Testis (tissue), 3 donors: ENCODE data around the gene STEAP2. TPM values are rescaled to one million over a fixed set of nuclear protein-coding genes. Genes with fewer than 3 reads are reported as not detected.

ENCODE experiments used
- DNase-seq: peaks from one replicate; pipeline ENCODE4 v3.0.0-alpha.2; 2019
- H3K27ac ChIP-seq, 2 donors: fragments of 200-600 bp; sonication (generic); one replicate each; pipeline ENCODE4 v1.5.1; 2019
- H3K27me3 ChIP-seq: fragments of 200-600 bp; sonication (generic); one replicate; pipeline ENCODE4 v1.5.1; 2019
- H3K36me3 ChIP-seq: fragments of 200-600 bp; sonication (generic); one replicate; pipeline ENCODE4 v1.5.1; 2017; ENCODE audit warnings: low read depth; ENCODE audit errors: missing control alignments
- H3K4me1 ChIP-seq: fragments of 200-600 bp; sonication (generic); one replicate; pipeline ENCODE4 v1.5.1; 2019
- H3K4me3 ChIP-seq, 2 donors: fragments of 200-600 bp; sonication (generic); one replicate each; pipeline ENCODE4 v1.5.1; 2017 to 2019
- H3K9me3 ChIP-seq: fragments of 200-600 bp; sonication (generic); one replicate; pipeline ENCODE4 v1.5.1; 2017
- CTCF ChIP-seq, 3 experiments: fragments of 450-650 bp in 2 of 3; fragments of 200-600 bp in 1 of 3; sonication (generic) in 1 of 3; IDR thresholded peaks; one replicate each; pipeline ENCODE4 v1.5.1; 2016 to 2019; ENCODE audit warnings: antibody characterized with exemption in 3 of 3, mild to moderate bottlenecking in 2 of 3, moderate library complexity in 1 of 3
- POLR2A ChIP-seq: fragments of 450-650 bp; IDR thresholded peaks from one replicate; pipeline ENCODE4 v1.6.1; 2017; ENCODE audit warnings: antibody characterized with exemption, mild to moderate bottlenecking, moderate library complexity
- WGBS, 2 donors: methylation state at CpG; one replicate each; pipeline ENCODE4 v1.1.5; 2018; 5-methylcytosine and 5-hydroxymethylcytosine counted together
- intact Hi-C: fragments of 100-400 bp; cut with DNase I; formaldehyde crosslinking; loops from one replicate; pipeline ENCODE4 v1.15.1; 2023; ENCODE audit warnings: low total_unique reads
- polyA plus RNA-seq: library from polyadenylated mRNA; stranded (reverse); fragments of 350-450 nt; fragmentation: Illumina TruSeq; extraction: RNeasy Lipid Tissue Mini Kit (QIAGEN cat#74804); gene quantifications from one replicate; pipeline ENCODE4 v1.2.3, GENCODE V29; 2014; ENCODE audit warnings: low read depth, low replicate concordance; ENCODE audit not compliant: insufficient read depth
- total RNA-seq, 2 donors: library from RNA; depleted of rRNA; stranded (reverse); fragments of >200 nt; gene quantifications; one replicate each; pipeline ENCODE4 v1.2.3, GENCODE V29; 2016

STEAP2 gene
- total and polyA plus RNA-seq, 3 donors from 2014 or later, result 1.8 to 4.5 (median 4.3) TPM

GRCh38 chr7:90269163-90269562 is 57.6 kb downstream of the STEAP2 start:
- 78 to 84% methylated on average over 1 of the region's 1 CpG for WGBS, 2 donors
- Histone ChIP-seq H3K9me3 (no peaks in the 10 kb centered on the region), H3K27ac (no peak overlapping the region), H3K27me3 (no peaks in the 10 kb centered on the region), H3K36me3 (no peaks in the 10 kb centered on the region), H3K4me3 (no peak overlapping the region), H3K4me1 (no peaks in the 10 kb centered on the region)
- DNase-seq, result no peak
- intact Hi-C loops, result no loop called here
- TF ChIP-seq CTCF (IDR thresholded peaks at IDR 0.05) (no peak), POLR2A (no peak)

- TF ChIP-seq CTCF (IDR thresholded peaks at IDR 0.05) (no peak), POLR2A (no peak)
- H3K36me3 ChIP-seq, result no peaks in the 10 kb centered on the region
- intact Hi-C loops, result no loop called here
- H3K4me3 ChIP-seq, result no peak overlapping the region
- no peaks in the 10 kb centered on the region for H3K9me3 ChIP-seq
- no peak overlapping the region for H3K27ac ChIP-seq
- H3K27me3 ChIP-seq, result no peaks in the 10 kb centered on the region
- H3K4me1 ChIP-seq, result no peaks in the 10 kb centered on the region
- 89 to 98% methylated on average over 2 of the region's 2 CpGs for WGBS, 2 donors
- no peak for DNase-seq
These were observed 59.1 kb downstream of the STEAP2 start for GRCh38 chr7:90270431-90271178.

- no peak overlapping the region for H3K27ac ChIP-seq
- H3K36me3 ChIP-seq, result no peaks in the 10 kb centered on the region
- TF ChIP-seq POLR2A (no peak), CTCF (IDR thresholded peaks at IDR 0.05) (no peak)
- H3K4me3 ChIP-seq, result no peak overlapping the region
- intact Hi-C loops, result no loop called here
- no peaks in the 10 kb centered on the region for H3K9me3 ChIP-seq
- no peaks in the 10 kb centered on the region for H3K4me1 ChIP-seq
- DNase-seq, result no peak
- WGBS, 2 donors, result 79 to 83% methylated on average over 2 of the region's 2 CpGs
- H3K27me3 ChIP-seq, result no peaks in the 10 kb centered on the region
These were observed 60.2 kb downstream of the STEAP2 start for GRCh38 chr7:90271753-90272152.

- Histone ChIP-seq H3K27me3 (no peaks in the 10 kb centered on the region), H3K9me3 (no peaks in the 10 kb centered on the region), H3K4me1 (no peaks in the 10 kb centered on the region), H3K36me3 (no peaks in the 10 kb centered on the region), H3K27ac (no peak overlapping the region), H3K4me3 (no peak overlapping the region)
- intact Hi-C loops, result no loop called here
- no peak for DNase-seq
- TF ChIP-seq POLR2A (no peak), CTCF (IDR thresholded peaks at IDR 0.05) (no peak)
- 94 to 95% methylated on average over 2 of the region's 2 CpGs for WGBS, 2 donors
These were observed 60.7 kb downstream of the STEAP2 start for GRCh38 chr7:90272242-90272641.

GRCh38 chr7:90274161-90274560 is 62.6 kb downstream of the STEAP2 start:
- DNase-seq, result no peak
- Histone ChIP-seq H3K27me3 (no peaks in the 10 kb centered on the region), H3K9me3 (no peaks in the 10 kb centered on the region), H3K4me1 (no peaks in the 10 kb centered on the region), H3K4me3 (no peak overlapping the region), H3K27ac (no peak overlapping the region), H3K36me3 (no peaks in the 10 kb centered on the region)
- intact Hi-C loops, result no loop called here
- TF ChIP-seq POLR2A, result no peak
